Fibroblast of the aortic adventitia (primary cell): Measurements from ENCODE around the gene DSN1. TPM values are rescaled to one million over a fixed set of nuclear protein-coding genes. Genes with fewer than 3 reads are reported as not detected.

Experiments used
- DNase-seq: peaks from one replicate; pipeline ENCODE4 v3.0.0-alpha.2; 2010; ENCODE audit warnings: low read depth
- H3K4me3 ChIP-seq: 2 replicates; pipeline ENCODE4 v1.5.1; 2011; ENCODE audit warnings: low read depth, mild to moderate bottlenecking, control low read depth, low read length, moderate library complexity
- total RNA-seq: library from RNA; depleted of rRNA; stranded (reverse); fragments of >200 nt; gene quantifications from 2 replicates; pipeline ENCODE4 v1.2.3, GENCODE V29; 2012; ENCODE audit warnings: low replicate concordance
- TF ChIP-seq, protein P1 (sequence below): IDR thresholded peaks from 2 replicates; pipeline ENCODE4 v1.5.1; 2011; ENCODE audit warnings: mild to moderate bottlenecking, low read length, control low read depth, inconsistent platforms; ENCODE audit not compliant: insufficient read depth

Gene DSN1
- total RNA-seq, 1 donor, result 40.4 TPM

DNA sequence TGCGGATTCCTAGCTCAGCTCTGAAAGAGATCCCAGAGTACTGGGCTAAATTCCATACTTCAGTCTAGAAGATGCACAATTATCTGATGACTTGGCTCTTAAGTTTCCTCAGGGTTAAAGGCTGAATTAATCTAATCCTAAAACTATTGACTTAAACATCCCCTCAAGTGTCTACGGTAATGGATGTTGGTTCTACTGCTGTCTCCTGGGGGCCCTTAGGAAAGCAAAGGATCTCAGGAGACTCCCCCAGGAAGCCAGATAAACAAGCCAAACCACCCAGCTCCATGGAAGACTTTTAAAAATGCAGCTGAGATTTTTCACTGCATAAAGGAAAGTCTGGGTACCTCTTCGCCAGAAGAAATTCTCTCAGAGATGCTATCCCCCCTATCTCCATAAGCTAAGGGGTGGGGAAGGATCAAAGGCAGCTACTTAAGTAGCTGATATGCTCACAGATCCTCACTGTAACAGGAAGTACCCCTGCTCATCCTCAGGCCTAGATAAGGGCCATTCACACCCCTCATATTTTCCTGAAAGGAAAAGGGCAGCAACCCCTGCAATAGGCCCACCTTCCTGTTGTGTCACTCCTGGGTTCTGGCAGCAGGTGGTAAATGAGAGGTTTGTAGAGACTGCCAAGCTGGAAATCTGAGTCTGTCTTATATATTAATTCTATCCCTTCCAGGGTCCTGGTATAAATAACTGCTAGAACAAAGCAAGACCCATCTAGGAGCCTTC is 36.9 kb downstream of the DSN1 start:
- no peak overlapping the region for H3K4me3 ChIP-seq
- TF ChIP-seq, protein P1, sequence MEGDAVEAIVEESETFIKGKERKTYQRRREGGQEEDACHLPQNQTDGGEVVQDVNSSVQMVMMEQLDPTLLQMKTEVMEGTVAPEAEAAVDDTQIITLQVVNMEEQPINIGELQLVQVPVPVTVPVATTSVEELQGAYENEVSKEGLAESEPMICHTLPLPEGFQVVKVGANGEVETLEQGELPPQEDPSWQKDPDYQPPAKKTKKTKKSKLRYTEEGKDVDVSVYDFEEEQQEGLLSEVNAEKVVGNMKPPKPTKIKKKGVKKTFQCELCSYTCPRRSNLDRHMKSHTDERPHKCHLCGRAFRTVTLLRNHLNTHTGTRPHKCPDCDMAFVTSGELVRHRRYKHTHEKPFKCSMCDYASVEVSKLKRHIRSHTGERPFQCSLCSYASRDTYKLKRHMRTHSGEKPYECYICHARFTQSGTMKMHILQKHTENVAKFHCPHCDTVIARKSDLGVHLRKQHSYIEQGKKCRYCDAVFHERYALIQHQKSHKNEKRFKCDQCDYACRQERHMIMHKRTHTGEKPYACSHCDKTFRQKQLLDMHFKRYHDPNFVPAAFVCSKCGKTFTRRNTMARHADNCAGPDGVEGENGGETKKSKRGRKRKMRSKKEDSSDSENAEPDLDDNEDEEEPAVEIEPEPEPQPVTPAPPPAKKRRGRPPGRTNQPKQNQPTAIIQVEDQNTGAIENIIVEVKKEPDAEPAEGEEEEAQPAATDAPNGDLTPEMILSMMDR, result no peak
- DNase-seq, result no peak

DNA sequence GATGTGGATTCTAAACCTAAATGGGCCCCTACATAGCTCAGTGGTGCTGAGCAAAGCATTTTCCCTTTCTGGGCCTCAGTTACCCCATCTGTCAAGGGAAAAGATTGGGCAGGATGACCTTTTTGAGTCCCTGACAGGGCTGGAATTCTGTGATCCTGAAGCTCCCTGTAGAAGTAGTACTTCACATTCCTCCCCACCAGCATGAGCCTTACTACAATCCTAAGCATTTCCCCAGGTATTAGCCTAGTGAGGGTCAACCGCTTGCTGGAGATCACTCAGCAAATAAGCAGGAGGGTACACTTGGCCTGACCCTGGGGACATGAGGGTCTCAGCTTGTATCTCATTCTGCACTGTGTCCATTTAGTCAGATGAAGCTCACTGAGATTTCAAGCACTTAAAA is 41.1 kb downstream of the DSN1 start:
- H3K4me3 ChIP-seq, result no peak overlapping the region
- TF ChIP-seq, protein P1, result no peak
- DNase-seq, result no peak

DNA sequence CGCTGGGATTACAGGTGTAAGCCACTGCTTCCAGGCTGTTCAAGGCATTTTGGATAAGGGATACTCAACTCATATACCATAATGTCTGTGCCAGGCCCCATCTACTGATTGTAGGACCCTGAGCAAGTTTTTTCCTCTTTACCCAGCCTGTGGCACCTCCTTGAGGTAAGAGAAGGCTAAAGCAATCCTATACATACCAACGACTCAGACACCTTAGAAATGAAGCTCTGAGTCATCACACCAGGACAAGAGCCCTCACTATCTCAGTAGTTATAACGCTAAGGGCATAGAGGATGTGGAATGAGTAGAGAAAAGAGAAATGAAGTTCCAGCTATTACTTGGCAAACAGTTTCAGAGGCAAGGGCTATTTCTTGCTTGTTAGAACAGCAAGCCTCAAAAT is 44.6 kb downstream of the DSN1 start:
- no peak overlapping the region for H3K4me3 ChIP-seq
- DNase-seq, result peak; percentile 9
- TF ChIP-seq, protein P1, result no peak

DNA sequence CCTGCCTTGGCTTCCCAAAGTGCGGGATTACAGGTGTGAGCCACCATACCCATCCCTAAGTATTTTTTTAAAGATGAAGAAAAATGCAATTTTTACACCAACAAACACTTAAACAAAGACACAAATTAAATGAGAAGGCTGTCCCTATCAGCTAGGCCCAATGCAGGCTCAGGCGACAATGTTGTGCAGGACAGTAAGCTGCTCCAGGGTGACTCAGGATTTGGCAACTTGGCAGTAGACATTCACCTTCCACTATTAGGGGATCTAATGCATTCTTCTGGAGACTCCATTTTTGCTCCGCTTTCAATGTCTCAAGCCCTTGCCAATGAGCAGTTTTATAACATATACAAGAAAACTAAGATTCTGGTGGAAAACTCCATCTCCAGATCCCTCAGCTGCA is 47.4 kb downstream of the DSN1 start:
- H3K4me3 ChIP-seq, result no peak overlapping the region
- peak; percentile 13 for DNase-seq
- TF ChIP-seq, protein P1, result no peak

DNA sequence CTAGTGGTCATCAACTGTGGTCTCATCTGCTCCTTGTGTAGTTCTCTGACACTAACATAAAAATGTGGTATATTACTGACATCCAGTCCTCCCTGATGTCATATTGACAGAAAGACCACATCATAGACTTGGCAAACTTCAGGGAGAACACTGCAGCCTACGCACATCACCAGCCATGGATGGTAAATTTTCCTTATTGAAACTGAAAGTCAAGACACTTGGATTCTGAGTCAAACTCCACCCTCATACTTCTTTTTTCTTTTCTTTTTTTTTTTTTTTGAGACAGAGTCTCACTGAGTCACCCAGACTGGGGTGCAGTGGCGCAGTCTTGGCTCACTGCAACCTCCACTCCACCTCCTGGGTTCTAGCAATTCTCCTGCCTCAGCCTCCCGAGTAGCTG is 53.1 kb downstream of the DSN1 start:
- H3K4me3 ChIP-seq, result no peak overlapping the region
- TF ChIP-seq, protein P1, result no peak
- DNase-seq, result peak; percentile 7

DNA sequence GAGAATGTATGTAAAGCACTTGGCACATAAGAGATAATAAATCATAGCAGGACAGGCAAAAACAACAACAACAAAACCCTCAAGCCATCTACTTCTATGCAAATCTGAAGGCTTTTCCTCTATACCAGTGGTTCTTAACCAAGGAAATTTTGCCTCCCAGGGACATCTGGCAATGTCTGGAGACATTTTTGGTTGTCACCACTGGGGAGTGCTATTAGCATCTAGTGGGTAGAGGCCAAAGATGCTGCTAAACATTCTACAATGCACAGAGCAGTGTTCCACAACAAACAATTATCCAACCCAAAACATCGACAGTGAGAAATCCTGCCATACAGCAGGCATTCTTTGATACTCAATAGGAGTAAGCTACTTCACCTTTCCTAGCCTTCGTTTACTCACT is 55.9 kb downstream of the DSN1 start:
- H3K4me3 ChIP-seq, result no peak overlapping the region
- TF ChIP-seq, protein P1, result peak; percentile 11
- peak; percentile 7 for DNase-seq

DNA sequence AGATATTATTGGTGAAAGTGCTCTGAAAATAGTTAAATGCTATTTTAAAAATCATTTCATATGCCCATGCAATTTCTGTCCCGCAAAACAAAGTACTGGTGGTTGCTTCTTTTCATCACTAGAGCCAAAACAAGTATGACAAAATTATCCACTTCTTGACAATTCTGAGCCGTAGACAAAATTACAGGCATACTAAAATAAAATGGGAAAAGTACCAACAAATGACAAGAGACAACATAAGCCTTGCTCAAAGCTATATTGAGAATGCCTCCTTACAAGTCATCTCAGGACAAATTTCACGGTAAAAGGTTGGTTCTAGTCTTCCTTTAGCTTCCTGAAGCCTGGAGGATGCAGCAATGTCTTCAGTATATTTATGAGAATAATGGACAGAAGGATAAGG is 56.5 kb downstream of the DSN1 start:
- DNase-seq, result no peak
- H3K4me3 ChIP-seq, result no peak overlapping the region
- TF ChIP-seq, protein P1, result no peak
